BLaER1 treated with 17β-estradiol and CSF1 and Interleukin-3, amounts not matched to agents 10 nM and 100 nM (cell line): ENCODE measurements around the gene PROCA1.

Source experiments
- H3K27ac ChIP-seq, 11 experiments: shearing (Covaris generic); formaldehyde crosslinking; 2 replicates each; pipeline ENCODE4 v1.8.1; 2022
- H3K27me3 ChIP-seq, 11 experiments: shearing (Covaris generic); formaldehyde crosslinking; 2 replicates each; pipeline ENCODE4 v1.8.1; 2022
- H3K36me3 ChIP-seq, 11 experiments: shearing (Covaris generic); formaldehyde crosslinking; 2 replicates each; pipeline ENCODE4 v1.8.1; 2022
- H3K4me1 ChIP-seq, 10 experiments: shearing (Covaris generic); formaldehyde crosslinking; 2 replicates each; pipeline ENCODE4 v1.8.1; 2022
- H3K4me2 ChIP-seq, 11 experiments: shearing (Covaris generic); formaldehyde crosslinking; 2 replicates each; pipeline ENCODE4 v1.8.1; 2022
- H3K4me3 ChIP-seq, 10 experiments: shearing (Covaris generic); formaldehyde crosslinking; 2 replicates each; pipeline ENCODE4 v1.8.1; 2022
- H3K9ac ChIP-seq, 11 experiments: shearing (Covaris generic); formaldehyde crosslinking; 2 replicates each; pipeline ENCODE4 v1.8.1; 2022
- H3K9me3 ChIP-seq, 11 experiments: shearing (Covaris generic); formaldehyde crosslinking; replicated peaks in 1 of 11; 2 replicates each; pipeline ENCODE4 v1.8.1; 2022
- H4K20me1 ChIP-seq, 11 experiments: shearing (Covaris generic); formaldehyde crosslinking; 2 replicates each; pipeline ENCODE4 v1.8.1; 2022
- Cebpa-rat ChIP-seq, 11 experiments: shearing (Covaris generic); IDR thresholded peaks; 2 replicates each; pipeline ENCODE4 v1.8.1; 2022

PROCA1 gene

DNA sequence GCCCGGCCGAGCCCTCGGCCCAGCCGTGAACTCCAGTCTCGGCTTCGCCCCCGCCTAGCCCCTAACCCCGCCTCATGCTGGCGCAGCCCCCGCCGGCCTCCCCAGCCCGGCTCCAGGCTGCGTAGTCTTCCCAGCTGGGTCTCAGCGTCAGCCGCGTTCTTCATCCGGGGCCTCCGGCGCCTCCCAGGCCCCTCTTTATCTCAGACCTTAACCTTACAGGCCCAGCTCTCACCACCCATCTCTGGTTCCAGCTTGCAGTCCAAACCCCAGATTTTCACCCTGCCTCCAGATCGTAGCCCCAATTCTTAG is at the start of gene PROCA1:
TSS of gene PROCA1 (minus strand) at position 166 of the 309 bp plus-strand sequence. CDS start 228 bp downstream, outside the sequence.
- TF ChIP-seq Cebpa-rat (IDR thresholded peaks at IDR 0.05), result no peak
- Histone ChIP-seq H3K4me1 (peaks cover 42 to 63% (median 48%) of the 10 kb centered on the region in 10 experiments), H3K4me3 (peak within 1 kb of the TSS; percentile 63 to 81 (median 70)), H3K9ac (peak within 1 kb of the TSS; percentile 86 to 96 (median 91)), H4K20me1 (peaks cover 0 to 36% (median 16%) of the 10 kb centered on the region in 11 experiments; a peak in 13 of 22 replicates), H3K27me3 (no peaks in the 10 kb centered on the region), H3K4me2 (peak within 1 kb of the TSS; percentile 94 to 99 (median 98)), H3K27ac (peak within 1 kb of the TSS; percentile 76 to 98 (median 94)), H3K36me3 (peaks cover 20 to 38% (median 33%) of the 10 kb centered on the region in 11 experiments), H3K9me3 (no peaks in the 10 kb centered on the region)

DNA sequence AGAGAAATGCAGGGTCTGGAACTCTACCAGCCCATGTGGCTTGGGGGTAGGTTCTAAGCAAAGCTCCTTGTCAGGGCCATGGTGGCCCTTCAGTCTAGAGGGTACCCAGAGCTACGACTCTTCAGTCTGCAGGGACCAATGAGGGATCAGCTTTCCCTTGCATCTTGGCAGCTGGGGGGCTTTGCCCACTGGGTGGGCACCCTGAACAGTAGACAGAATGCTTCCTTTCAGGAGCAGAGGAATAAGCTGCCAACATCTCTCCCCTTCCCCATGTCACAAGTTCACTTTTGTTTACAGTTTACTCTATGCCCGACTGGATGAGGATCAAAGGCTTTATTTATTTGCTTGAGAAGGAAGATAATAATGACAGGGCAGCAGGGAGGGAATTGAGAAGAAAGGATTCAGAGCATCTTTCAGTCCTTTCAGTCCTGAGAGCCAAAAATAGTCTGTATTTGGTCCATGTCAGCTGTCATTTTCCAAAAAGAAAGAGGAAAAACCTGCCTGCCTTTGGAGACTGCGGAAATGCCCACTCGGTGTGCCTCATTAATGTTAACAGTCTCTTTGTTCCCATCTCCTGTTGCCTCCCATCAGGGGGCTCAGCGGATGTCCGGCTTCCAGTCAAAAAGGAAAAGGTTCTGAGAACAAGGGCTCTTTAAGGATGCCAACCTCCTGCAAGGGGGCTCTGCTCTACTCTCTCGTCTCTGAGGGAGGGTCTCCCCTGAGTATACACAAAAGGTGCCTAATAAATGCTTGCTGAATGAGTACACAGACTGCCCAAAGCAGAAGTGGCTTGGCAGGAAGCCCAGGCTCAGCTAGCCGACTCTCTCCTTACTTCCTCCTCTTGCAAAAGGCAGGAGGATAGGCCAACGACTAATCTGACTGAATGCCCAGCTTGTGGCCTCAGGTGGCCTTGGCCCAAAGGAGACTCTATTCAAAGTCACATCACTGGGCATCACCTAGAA is 49.2 kb upstream of the PROCA1 start:
- peak overlapping the region in 8 of 11 experiments; percentile 0 to 58 (median 37); a peak in 12 of 22 replicates for H3K27ac ChIP-seq
- no peak for TF ChIP-seq Cebpa-rat (IDR thresholded peaks at IDR 0.05)
- H3K36me3 ChIP-seq, result peaks cover 50 to 83% (median 72%) of the 10 kb centered on the region in 11 experiments
- peaks cover 12 to 27% (median 20%) of the 10 kb centered on the region in 10 experiments for H3K4me1 ChIP-seq
- peak overlapping the region in 10 of 11 experiments; percentile 9 to 68 (median 47); a peak in 19 of 22 replicates for H3K4me2 ChIP-seq
- peaks cover 5 to 65% (median 44%) of the 10 kb centered on the region in 11 experiments; a peak in 20 of 22 replicates for H4K20me1 ChIP-seq
- H3K27me3 ChIP-seq, result no peaks in the 10 kb centered on the region
- no peak overlapping the region for H3K4me3 ChIP-seq
- H3K9ac ChIP-seq, result peak overlapping the region in 9 of 11 experiments; percentile 14 to 44 (median 25); a peak in 11 of 22 replicates
- no peaks in the 10 kb centered on the region for H3K9me3 ChIP-seq

GRCh38 chr17:28759256-28759865 is 47.7 kb upstream of the PROCA1 start:
- H3K4me3 ChIP-seq, result no peak overlapping the region
- no peak for TF ChIP-seq Cebpa-rat (IDR thresholded peaks at IDR 0.05)
- H3K27me3 ChIP-seq, result no peaks in the 10 kb centered on the region
- H3K36me3 ChIP-seq, result peaks cover 46 to 83% (median 70%) of the 10 kb centered on the region in 11 experiments
- H4K20me1 ChIP-seq, result peaks cover 5 to 60% (median 45%) of the 10 kb centered on the region in 11 experiments; a peak in 20 of 22 replicates
- H3K4me1 ChIP-seq, result peaks cover 12 to 27% (median 20%) of the 10 kb centered on the region in 10 experiments
- no peaks in the 10 kb centered on the region for H3K9me3 ChIP-seq
- no peak overlapping the region for H3K4me2 ChIP-seq
- no peak overlapping the region for H3K9ac ChIP-seq
- H3K27ac ChIP-seq, result no peak overlapping the region

- H3K27ac ChIP-seq, result no peak overlapping the region
- no peaks in the 10 kb centered on the region for H3K27me3 ChIP-seq
- peaks cover 5 to 62% (median 49%) of the 10 kb centered on the region in 11 experiments; a peak in 20 of 22 replicates for H4K20me1 ChIP-seq
- no peak overlapping the region for H3K4me3 ChIP-seq
- H3K9me3 ChIP-seq, result no peaks in the 10 kb centered on the region
- H3K9ac ChIP-seq, result no peak overlapping the region
- H3K4me2 ChIP-seq, result no peak overlapping the region
- no peak for TF ChIP-seq Cebpa-rat (IDR thresholded peaks at IDR 0.05)
- H3K4me1 ChIP-seq, result peaks cover 12 to 25% (median 20%) of the 10 kb centered on the region in 10 experiments
- H3K36me3 ChIP-seq, result peaks cover 46 to 84% (median 69%) of the 10 kb centered on the region in 11 experiments
Observed at GRCh38 chr17:28758411-28759121, 46.9 kb upstream of the PROCA1 start.

DNA sequence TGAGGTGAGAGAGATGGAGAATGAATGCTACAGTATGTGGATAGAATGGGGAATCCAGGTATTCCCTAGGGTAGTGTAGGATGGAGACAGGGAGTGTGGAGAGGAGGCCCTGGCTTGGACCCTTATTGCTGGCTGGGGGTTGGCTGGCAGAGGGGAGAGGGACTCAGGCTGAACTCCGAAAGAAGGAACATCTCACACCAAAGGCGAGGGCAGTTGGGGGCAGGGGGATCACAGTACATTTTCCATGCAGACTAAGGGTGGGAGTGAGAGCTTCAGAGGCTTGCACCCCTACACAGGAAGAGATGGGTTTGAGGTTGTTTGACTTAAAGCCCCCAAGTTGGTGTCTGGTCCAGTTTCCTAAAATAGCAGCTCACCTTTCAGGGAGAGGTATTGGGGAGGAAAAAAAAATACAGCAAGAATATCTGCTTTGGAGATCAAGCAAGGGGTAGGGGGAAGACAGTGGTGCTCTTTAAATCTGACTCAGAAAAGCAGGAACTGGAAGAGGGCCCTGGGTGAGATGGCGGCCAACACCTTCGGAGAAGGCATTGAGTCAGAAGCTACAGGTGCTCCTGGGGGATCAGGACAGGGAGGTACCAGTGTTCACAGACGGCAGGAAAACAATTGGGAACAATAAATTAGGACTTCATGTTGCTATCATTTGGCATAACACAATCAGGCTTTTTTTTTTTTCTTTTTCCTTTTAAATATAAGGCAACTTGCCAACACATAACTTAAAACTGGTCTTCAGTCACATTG is 44.5 kb upstream of the PROCA1 start:
- no peak overlapping the region for H3K4me2 ChIP-seq
- no peak overlapping the region for H3K27ac ChIP-seq
- no peaks in the 10 kb centered on the region for H3K9me3 ChIP-seq
- peaks cover 9 to 24% (median 14%) of the 10 kb centered on the region in 10 experiments for H3K4me1 ChIP-seq
- H4K20me1 ChIP-seq, result peaks cover 19 to 68% (median 51%) of the 10 kb centered on the region in 11 experiments; a peak in 21 of 22 replicates
- H3K4me3 ChIP-seq, result no peak overlapping the region
- H3K27me3 ChIP-seq, result no peaks in the 10 kb centered on the region
- H3K9ac ChIP-seq, result peak overlapping the region in 1 of 11 experiments; percentile 3; a peak in 1 of 22 replicates
- peaks cover 58 to 91% (median 79%) of the 10 kb centered on the region in 11 experiments for H3K36me3 ChIP-seq
- no peak for TF ChIP-seq Cebpa-rat (IDR thresholded peaks at IDR 0.05)

- H3K36me3 ChIP-seq, result peaks cover 65 to 93% (median 82%) of the 10 kb centered on the region in 11 experiments
- H3K27me3 ChIP-seq, result no peaks in the 10 kb centered on the region
- TF ChIP-seq Cebpa-rat (IDR thresholded peaks at IDR 0.05), result no peak
- H3K4me3 ChIP-seq, result no peak overlapping the region
- no peak overlapping the region for H3K9ac ChIP-seq
- peaks cover 5 to 22% (median 8%) of the 10 kb centered on the region in 10 experiments; a peak in 18 of 20 replicates for H3K4me1 ChIP-seq
- H3K4me2 ChIP-seq, result no peak overlapping the region
- peaks cover 22 to 68% (median 51%) of the 10 kb centered on the region in 11 experiments; a peak in 21 of 22 replicates for H4K20me1 ChIP-seq
- H3K27ac ChIP-seq, result no peak overlapping the region
- no peaks in the 10 kb centered on the region for H3K9me3 ChIP-seq
Observed at GRCh38 chr17:28755486-28755885, 43.8 kb upstream of the PROCA1 start.

- Histone ChIP-seq H3K27me3 (no peaks in the 10 kb centered on the region), H3K4me2 (no peak overlapping the region), H3K9ac (peak overlapping the region in 1 of 11 experiments; percentile 19; a peak in 2 of 22 replicates), H3K27ac (no peak overlapping the region), H3K9me3 (no peaks in the 10 kb centered on the region), H3K4me1 (peaks cover 17 to 33% (median 24%) of the 10 kb centered on the region in 10 experiments), H4K20me1 (peaks cover 56 to 87% (median 71%) of the 10 kb centered on the region in 11 experiments), H3K36me3 (peaks cover 62 to 91% (median 82%) of the 10 kb centered on the region in 11 experiments), H3K4me3 (no peak overlapping the region)
- no peak for TF ChIP-seq Cebpa-rat (IDR thresholded peaks at IDR 0.05)
Observed at GRCh38 chr17:28751600-28752366, 40.1 kb upstream of the PROCA1 start.
